ENCODE data around the gene PURB.
"Not testable (repeated sequence)": the region's sequence is repeated elsewhere in the genome, so short reads cannot be mapped to it uniquely, and the experiment has no call there.

Gene PURB

DNA sequence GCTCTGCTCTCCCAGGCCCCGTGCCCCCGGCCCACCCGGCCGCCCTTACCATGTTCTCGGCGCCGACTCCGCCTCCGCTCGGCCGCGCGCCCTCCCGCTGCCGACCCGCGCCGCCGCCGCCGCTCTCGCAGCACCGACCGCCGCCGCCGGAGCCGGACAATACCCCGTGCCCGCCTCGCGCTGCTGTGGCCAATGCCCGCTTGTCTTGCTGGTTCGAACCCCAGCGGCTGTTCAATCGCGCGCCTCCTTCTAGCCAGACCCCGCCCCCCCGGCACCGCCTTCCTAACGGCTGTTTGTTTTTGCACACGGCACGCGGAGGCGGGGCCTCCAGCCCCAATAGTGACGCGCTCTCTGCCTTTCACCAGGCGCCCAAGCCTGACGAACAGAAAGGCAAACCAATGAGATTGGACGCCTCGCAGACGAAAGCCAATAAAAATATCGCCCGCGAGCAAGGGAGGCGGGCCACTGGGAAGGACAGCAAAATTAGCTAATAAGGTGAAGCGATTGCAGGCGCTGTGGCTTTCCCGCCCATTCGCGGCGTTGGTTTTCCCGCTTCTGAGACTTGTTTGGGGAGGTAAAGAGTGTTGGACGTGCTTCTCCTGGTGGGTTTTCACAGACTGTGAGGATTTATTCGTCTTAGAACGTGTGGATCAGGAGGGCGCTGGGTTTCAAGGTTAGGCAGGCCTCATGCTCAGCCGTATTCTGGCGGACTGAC is 37.3 kb downstream of the PURB start, which contains the start of gene H2AZ2:
Gene H2AZ2 (minus strand): TSS at position 168 of the 715 bp plus-strand sequence. CDS start 116 bp downstream, at position 52.
- Histone ChIP-seq H3K4me3 (ENCODE audit: insufficient read depth, low read length, poor library complexity, severe bottlenecking) (peak within 1 kb of the TSS; percentile 98), H2AFZ (ENCODE audit: low read depth, low read length, severe bottlenecking) (peak within 1 kb of the TSS; percentile 87), H3K9ac (ENCODE audit: low read length) (peak within 1 kb of the TSS; percentile 93), H3K9me3 (ENCODE audit: insufficient read depth, low read length) (no peaks in the 10 kb centered on the region), H3K79me2 (ENCODE audit: insufficient read depth, low read length) (peaks cover 49% of the 10 kb centered on the region), H3K27me3 (ENCODE audit: low read length) (no peaks in the 10 kb centered on the region), H4K20me1 (ENCODE audit: low read depth, low read length) (peaks cover 28% of the 10 kb centered on the region), H3K36me3 (ENCODE audit: low read length) (no peaks in the 10 kb centered on the region), H3F3A (ENCODE audit: insufficient read depth) (peaks cover 45% of the 10 kb centered on the region), H3K9me2 (replicated peaks; ENCODE audit: insufficient read depth, low read length) (no peaks in the 10 kb centered on the region), H3K27ac (ENCODE audit: low read depth, low read length) (peak within 1 kb of the TSS; percentile 93), H3K4me2 (ENCODE audit: low read depth, low read length, poor library complexity, severe bottlenecking) (peak within 1 kb of the TSS; percentile 93)
- TF ChIP-seq EZH2phosphoT487 (conservative IDR thresholded peaks at IDR 0.05; ENCODE audit: low read length) = no peak
- TF ChIP-seq, protein P1, sequence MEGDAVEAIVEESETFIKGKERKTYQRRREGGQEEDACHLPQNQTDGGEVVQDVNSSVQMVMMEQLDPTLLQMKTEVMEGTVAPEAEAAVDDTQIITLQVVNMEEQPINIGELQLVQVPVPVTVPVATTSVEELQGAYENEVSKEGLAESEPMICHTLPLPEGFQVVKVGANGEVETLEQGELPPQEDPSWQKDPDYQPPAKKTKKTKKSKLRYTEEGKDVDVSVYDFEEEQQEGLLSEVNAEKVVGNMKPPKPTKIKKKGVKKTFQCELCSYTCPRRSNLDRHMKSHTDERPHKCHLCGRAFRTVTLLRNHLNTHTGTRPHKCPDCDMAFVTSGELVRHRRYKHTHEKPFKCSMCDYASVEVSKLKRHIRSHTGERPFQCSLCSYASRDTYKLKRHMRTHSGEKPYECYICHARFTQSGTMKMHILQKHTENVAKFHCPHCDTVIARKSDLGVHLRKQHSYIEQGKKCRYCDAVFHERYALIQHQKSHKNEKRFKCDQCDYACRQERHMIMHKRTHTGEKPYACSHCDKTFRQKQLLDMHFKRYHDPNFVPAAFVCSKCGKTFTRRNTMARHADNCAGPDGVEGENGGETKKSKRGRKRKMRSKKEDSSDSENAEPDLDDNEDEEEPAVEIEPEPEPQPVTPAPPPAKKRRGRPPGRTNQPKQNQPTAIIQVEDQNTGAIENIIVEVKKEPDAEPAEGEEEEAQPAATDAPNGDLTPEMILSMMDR (IDR thresholded peaks at IDR 0.05; ENCODE audit: insufficient read depth, low read length, poor library complexity, severe bottlenecking) = no peak

GRCh38 chr7:44847509-44847919 is 37.8 kb downstream of the PURB start:
- H2AFZ ChIP-seq (ENCODE audit: low read depth, low read length, severe bottlenecking) = peak overlapping the region; percentile 28
- H3K79me2 ChIP-seq (ENCODE audit: insufficient read depth, low read length) = peaks cover 54% of the 10 kb centered on the region
- peaks cover 30% of the 10 kb centered on the region for H4K20me1 ChIP-seq (ENCODE audit: low read depth, low read length)

DNA sequence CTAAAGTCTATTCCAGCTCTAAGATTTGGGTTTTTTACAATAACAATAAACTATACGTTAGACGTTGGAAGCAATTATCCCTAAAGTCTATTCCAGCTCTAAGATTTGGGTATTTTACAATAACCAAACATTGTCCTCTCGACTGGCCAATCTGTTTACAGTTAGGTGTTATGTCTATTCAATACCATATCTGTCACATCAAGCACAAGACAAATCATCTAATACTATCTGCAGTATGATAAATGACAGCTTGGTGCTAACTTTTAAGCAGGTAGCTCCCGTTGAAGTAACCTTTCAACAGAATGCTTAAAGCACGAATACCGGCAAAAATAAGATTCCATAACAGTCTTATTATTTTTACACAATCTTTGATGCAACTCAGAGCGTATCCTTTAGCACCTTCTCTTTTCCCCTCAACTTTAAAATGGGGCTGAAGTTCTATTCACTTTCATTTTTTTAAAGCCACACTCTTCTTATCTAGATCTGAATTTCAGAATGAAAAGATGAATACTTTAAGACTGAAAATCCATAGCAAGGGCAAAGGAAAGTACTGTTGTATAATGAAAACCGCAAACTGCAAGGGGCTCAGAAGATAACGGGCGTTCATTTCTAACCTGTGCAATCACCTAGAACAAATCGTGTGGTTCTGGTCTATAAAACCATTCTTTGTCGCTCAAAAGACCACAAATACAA is 38.4 kb downstream of the PURB start:
- Histone ChIP-seq H3K4me2 (ENCODE audit: low read depth, low read length, poor library complexity, severe bottlenecking) (peak overlapping the region; percentile 93), H3K9me3 (ENCODE audit: insufficient read depth, low read length) (no peaks in the 10 kb centered on the region), H3K79me2 (ENCODE audit: insufficient read depth, low read length) (peaks cover 60% of the 10 kb centered on the region), H3K27ac (ENCODE audit: low read depth, low read length) (peak overlapping the region; percentile 93), H3K36me3 (ENCODE audit: low read length) (peaks cover 8% of the 10 kb centered on the region; the same call in 1 of the 2 replicates), H3K4me3 (ENCODE audit: insufficient read depth, low read length, poor library complexity, severe bottlenecking) (peak overlapping the region; percentile 98), H3K9me2 (replicated peaks; ENCODE audit: insufficient read depth, low read length) (no peaks in the 10 kb centered on the region), H3K27me3 (ENCODE audit: low read length) (no peaks in the 10 kb centered on the region), H3K9ac (ENCODE audit: low read length) (peak overlapping the region; percentile 87), H4K20me1 (ENCODE audit: low read depth, low read length) (peaks cover 35% of the 10 kb centered on the region), H2AFZ (ENCODE audit: low read depth, low read length, severe bottlenecking) (peak overlapping the region; percentile 28), H3F3A (ENCODE audit: insufficient read depth) (peaks cover 45% of the 10 kb centered on the region)
- TF ChIP-seq EZH2phosphoT487 (conservative IDR thresholded peaks at IDR 0.05; ENCODE audit: low read length) = no peak
- TF ChIP-seq, protein P1 (IDR thresholded peaks at IDR 0.05; ENCODE audit: insufficient read depth, low read length, poor library complexity, severe bottlenecking) = no peak

More at GRCh38 chr7:44847509-44847919, 37.8 kb downstream of the PURB start:
- Histone ChIP-seq H3K4me3 (ENCODE audit: insufficient read depth, low read length, poor library complexity, severe bottlenecking) (peak overlapping the region; percentile 98), H3K9me3 (ENCODE audit: insufficient read depth, low read length) (no peaks in the 10 kb centered on the region), H3K27me3 (ENCODE audit: low read length) (no peaks in the 10 kb centered on the region), H3K27ac (ENCODE audit: low read depth, low read length) (peak overlapping the region; percentile 93), H3K36me3 (ENCODE audit: low read length) (peaks cover 2% of the 10 kb centered on the region; the same call in 1 of the 2 replicates), H3K9me2 (replicated peaks; ENCODE audit: insufficient read depth, low read length) (no peaks in the 10 kb centered on the region), H3F3A (ENCODE audit: insufficient read depth) (peaks cover 45% of the 10 kb centered on the region), H3K4me2 (ENCODE audit: low read depth, low read length, poor library complexity, severe bottlenecking) (peak overlapping the region; percentile 93), H3K9ac (ENCODE audit: low read length) (peak overlapping the region; percentile 87)
- TF ChIP-seq EZH2phosphoT487 (conservative IDR thresholded peaks at IDR 0.05; ENCODE audit: low read length) = no peak
- TF ChIP-seq, protein P1 (IDR thresholded peaks at IDR 0.05; ENCODE audit: insufficient read depth, low read length, poor library complexity, severe bottlenecking) = peak; percentile 93

- H3K9me3 ChIP-seq (ENCODE audit: insufficient read depth, low read length); H2AFZ ChIP-seq (ENCODE audit: low read depth, low read length, severe bottlenecking); H3K9me2 ChIP-seq (replicated peaks; ENCODE audit: insufficient read depth, low read length); H3K27me3 ChIP-seq (ENCODE audit: low read length); H3K36me3 ChIP-seq (ENCODE audit: low read length): not testable (repeated sequence)
- Histone ChIP-seq H3K27ac (ENCODE audit: low read depth, low read length) (peak overlapping the region; percentile 93), H4K20me1 (ENCODE audit: low read depth, low read length) (peaks cover 37% of the 10 kb centered on the region), H3K4me2 (ENCODE audit: low read depth, low read length, poor library complexity, severe bottlenecking) (peak overlapping the region; percentile 93), H3K79me2 (ENCODE audit: insufficient read depth, low read length) (peaks cover 66% of the 10 kb centered on the region), H3K9ac (ENCODE audit: low read length) (peak overlapping the region; percentile 87), H3K4me3 (ENCODE audit: insufficient read depth, low read length, poor library complexity, severe bottlenecking) (peak overlapping the region; percentile 98), H3F3A (ENCODE audit: insufficient read depth) (peaks cover 43% of the 10 kb centered on the region)
These were observed 38.9 kb downstream of the PURB start for GRCh38 chr7:44846390-44846789.
